IPS DF 4.7 (cell line): ENCODE data around the gene GPSM3.

Experiments
- DNase-seq: peaks from one replicate; pipeline ENCODE4 v3.0.0-alpha.2; 2013; ENCODE audit warnings: low spot score; ENCODE audit errors: extremely low read depth

GPSM3 gene

DNA sequence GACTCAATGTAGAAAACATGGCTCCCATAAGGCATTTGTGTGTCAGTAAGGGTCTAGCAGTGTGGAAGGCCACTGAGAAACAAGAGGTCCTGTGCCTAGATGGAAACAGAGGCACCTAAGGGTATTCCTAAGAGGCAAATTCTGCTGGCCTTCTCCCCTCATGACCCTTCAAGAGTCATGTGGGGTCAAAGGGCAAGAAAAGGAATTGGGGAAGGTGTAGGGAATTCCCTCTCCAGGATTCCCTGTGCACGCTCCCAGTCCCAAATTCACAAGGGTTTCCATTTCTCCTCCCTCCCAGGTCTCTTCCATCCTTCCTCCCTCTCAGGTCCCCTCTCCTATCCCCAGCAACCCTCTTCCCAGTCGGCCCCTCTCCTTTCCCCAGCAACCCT is 17.1 kb downstream of the GPSM3 start:
- DNase-seq = no peak

DNA sequence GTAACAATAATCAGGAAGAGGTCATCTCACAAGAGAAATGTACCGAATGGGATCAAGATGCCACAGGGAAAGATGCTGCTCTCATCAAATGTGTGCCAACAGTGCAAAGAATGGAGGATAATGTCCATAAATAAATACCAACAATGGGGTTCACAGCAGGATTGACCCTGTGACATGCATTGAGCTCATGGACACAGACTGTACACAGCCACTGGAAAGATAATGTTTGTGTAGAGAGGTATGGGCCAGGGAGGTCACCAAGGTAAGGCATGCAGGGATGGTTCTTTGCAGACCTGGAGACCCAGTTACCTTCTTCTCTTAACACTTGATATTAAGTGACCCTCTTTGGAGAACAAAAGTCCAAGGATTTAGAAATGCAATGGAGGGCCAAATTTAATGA is 18.0 kb downstream of the GPSM3 start:
- DNase-seq = no peak

DNA sequence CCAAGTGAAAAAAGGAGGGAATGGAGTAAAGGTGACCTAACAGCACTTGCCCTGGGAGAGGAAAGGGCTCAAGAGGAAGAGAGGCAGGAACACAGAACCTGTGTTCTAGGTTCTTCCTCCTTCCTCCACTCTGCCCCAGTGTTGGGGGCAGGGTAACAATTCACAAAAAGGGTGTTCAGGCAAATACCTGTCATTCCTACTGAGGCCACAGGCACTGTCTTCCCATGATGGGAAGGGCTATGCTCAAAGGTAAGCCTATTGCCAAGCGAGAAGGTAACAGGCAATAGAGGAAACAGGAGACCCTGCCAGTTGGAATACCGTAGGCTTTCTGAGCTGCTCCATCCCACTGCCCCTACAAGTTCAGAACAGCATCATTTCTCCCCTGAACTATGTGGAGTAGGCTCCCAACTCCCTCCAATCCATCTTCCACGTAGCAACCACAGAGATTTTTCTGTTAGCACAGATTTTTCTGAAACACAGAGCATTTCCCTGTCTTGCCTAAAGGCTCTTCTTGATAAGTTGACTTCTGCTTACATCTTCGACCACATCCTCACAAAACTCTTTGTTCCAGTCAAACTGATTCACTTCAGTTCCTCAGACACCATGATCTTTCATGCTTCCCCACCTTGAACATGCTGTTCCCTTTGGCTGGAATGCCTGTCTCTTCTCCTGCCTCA is 19.3 kb downstream of the GPSM3 start:
- no peak for DNase-seq

DNA sequence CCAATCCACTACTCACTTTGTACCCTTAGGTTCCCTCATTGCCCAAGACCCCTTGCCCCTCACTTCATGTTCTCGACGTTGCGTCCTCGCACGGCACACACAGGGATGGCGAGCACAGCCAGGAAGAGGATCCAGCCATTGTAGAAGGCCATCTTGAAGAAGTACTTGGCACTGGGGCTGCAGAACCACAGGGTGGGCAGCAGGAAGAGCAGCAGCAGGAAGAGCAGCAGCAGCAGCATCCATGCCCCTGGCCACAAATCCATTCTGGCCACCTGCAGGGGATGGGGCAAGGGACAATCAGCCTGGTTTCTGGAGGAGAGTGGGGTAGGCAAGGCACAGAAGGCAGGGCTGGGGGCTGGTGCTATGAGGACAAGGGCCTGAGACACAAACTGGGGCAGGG is 21.2 kb downstream of the GPSM3 start:
- DNase-seq = no peak

DNA sequence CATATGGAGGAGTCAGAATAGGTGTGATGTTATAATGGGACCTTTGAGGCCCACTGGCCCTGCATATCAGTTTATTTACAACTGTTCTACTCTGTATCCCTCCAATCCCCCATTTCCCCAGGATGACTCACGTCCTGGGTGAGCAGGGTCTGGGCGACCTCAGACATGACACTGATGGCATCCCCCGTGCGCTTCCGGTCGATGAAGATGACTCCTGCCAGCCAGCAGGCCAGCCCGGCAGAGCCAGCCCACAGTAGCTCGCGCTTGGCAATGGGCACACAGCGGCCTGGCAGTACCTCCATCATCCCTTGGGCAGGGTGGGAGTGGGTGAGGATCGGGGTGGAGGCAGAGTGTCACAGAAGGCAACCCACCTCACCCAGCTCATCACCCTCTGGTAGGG is 22.1 kb downstream of the GPSM3 start:
- no peak for DNase-seq

DNA sequence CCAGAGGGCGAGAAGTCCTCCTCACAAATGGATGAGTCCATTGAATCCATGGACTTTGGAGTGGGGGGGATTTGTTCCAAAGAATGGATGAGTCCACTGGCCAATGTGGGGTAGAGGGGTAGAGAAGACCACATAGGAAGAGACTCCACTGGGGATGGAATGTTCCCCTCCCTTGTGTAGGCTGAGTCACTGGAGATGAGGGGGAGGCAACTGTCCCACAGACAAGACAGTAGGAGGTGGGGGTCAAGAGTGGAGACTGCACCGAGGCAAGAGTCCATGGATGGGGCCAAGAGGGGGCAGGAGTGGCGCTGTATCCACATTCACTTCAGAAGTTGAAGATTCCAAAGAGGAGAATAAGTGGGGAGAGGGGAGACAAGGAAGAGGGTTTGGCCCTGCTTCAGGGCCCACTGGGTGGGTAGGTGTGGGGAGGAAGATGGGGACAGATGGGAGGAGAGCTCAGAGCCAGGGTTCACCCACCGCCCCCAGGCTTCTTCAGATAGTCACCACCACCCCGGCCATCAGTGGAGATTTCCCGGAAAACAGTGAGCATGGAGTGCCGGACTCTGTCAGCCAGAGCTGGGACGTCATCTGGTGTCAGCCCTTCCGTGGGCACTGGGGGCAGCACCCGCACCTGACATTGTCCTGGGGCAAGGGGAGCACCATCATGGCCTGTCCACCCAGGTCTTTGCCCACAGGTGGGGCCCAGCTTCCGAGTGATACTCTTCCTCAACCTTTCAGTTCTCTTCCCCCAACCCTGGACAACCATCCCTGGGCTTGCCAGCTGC is 23.4 kb downstream of the GPSM3 start:
- DNase-seq = no peak

DNA sequence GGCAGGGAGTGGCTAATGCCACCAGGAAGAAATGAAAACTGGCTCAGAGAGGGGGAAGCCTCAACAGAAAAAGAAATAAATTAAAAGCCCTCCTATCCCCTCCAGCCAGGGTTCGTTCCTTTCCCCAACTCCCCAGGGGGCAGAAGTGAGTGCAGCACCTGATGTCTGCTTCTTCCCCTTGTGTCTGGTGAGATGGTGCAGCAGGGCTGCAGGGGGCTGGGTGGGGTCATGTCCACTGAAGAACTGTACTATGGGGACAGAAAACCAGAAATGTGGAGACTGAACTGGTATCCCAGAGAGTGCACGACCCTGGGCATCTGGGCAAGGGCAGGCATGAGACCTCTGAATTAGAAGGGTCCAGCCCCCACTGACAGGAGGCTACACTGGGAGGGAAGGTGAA is 24.1 kb downstream of the GPSM3 start:
- no peak for DNase-seq

DNA sequence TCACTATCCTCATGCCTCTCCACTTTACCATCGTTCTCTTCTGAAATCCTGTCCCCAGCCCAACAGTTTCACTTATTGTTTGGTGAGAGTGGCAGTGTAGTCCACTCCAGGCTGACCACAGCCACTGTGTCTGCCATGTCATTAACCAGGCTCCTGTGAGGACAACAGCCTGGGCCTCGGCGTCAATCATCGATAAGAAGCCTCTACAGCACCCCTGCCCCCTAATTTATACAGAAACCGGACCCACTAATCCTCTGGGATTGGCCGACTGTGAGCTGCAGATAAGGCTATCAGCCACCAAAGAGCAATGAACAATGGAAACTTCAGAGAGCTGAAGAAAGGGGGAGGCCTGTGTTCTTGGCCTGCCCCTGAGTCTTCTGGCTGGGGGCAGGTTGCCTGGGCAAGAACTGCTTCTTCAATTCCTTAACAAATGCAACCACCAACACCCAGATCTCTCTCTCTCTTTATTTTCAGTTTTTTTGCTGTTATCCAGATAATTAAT is 24.6 kb downstream of the GPSM3 start:
- no peak for DNase-seq

DNA sequence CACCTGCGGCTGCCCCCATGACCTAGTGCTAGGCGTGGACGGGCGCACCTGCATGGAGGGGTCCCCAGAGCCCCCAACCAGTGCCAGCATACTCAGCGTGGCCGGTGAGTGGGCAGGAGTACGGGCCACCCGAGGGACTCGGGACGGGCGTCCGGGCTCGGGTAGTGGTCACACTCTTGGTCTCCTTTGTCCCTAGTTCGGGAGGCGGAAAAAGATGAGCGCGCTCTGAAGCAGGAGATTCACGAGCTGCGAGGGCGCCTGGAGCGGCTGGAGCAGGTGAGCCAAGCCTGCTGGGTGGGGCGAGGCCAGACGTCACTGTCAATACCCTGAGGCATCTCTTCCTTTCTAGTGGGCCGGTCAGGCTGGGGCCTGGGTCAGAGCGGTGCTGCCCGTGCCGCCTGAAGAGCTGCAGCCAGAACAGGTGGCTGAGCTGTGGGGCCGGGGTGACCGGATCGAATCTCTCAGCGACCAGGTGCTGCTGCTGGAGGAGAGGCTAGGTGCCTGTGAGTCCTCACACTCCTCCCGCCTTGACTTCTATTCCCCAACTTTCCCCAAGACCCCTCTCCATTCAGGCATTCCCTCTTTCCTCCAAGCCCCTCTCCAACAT is 25.2 kb downstream of the GPSM3 start:
- no peak for DNase-seq

DNA sequence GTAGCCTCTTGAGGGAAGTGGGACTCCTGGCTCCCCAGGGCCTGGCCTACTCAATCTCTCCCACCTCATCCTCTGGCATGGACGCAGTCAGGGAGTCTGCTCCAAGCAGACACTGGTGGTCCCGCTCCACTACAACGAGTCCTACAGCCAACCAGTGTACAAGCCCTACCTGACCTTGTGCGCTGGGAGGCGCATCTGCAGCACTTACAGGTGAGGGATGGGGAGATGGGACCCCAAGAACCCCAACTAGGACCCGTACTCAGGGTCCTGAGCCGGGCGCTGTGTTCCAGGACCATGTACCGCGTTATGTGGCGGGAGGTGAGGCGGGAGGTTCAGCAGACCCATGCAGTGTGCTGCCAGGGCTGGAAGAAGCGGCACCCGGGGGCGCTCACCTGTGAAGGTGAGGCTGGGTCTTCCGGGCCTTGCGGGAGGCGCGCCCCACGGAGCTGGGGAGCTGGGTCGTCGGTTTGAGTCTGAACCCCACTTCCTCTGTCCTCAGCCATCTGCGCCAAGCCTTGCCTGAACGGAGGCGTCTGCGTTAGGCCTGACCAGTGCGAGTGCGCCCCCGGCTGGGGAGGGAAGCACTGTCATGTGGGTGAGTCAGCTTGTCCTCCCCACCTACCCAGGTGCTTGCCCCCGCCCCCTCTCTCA is 25.9 kb downstream of the GPSM3 start:
- no peak for DNase-seq

DNA sequence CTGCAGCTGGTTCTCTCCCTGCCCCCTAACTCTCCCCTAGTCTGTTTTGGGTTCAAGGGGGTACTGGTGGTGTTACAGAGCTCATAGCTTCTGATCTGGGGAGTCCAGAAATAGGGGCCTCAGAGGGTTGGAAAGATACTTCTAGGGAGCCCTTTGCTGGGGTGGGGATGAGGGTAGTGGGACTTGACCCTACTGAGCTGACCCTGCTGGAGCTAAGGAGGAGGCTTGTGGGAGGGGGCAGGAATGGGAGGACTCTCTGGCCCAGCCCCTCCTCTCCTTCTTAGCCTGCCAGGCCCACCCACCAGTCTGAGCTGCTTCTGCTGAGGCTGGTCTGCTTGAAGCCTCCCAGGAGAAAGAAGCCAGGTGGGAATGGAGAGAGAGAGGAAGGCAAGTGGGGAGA is 28.1 kb downstream of the GPSM3 start, which contains the start of gene EGFL8:
Gene EGFL8 (plus strand): TSS at position 301 of the 400 bp plus-strand sequence. CDS start 1,571 bp downstream, outside the sequence.
- DNase-seq = no peak

DNA sequence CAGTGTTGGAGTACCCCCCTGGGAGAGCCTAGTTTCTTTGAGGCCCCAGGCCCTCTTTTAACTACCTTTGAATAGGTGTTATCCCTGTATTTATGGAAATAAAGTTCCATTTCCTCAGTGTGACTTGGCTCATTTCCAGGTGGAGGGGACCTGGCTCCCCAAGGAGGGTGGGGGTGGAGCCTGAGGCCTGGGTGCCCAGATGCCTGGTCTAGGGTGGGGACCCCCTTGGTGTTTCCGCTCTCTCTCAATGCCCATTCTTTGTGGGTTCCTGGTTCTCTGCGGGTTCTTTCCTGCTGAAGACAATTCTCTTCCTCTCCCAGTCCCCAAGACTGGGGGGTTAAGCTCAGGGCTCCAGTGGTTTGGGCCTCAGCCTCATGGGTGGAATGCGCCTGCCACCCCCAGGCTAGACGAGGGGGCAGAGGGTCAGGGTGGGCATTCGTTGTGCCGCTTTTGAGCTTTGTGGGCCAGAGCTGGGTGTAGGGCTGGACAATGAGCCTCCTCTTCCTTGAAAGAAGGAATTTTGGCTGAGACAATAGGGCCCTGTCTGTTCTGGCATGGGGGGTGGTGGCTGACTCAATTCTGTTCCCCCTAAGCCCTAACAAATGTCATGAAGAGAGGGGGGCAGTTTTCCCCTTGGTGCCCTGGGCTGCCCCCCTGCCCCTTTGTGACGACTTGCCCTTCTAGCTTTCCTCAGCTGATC is 28.7 kb downstream of the GPSM3 start:
- no peak for DNase-seq

DNA sequence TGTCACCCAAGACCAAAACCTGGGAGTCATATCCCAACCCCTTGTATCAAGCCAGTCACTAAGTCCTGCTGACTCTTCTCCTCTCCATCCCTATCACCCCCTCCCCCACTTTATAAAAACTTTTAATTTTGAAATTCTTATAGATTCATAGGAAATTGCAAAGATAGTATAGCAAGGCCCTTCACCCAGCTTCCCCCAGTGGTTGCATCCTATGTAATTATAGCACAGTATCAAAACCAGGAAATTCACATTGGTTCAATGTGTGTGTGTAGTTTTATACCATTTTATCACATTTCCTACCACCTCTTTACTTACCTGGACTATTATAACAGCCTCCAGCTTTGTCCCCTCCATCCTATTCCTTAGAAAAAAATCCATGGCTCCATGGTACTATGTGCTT is 34.4 kb downstream of the GPSM3 start:
- no peak for DNase-seq

DNA sequence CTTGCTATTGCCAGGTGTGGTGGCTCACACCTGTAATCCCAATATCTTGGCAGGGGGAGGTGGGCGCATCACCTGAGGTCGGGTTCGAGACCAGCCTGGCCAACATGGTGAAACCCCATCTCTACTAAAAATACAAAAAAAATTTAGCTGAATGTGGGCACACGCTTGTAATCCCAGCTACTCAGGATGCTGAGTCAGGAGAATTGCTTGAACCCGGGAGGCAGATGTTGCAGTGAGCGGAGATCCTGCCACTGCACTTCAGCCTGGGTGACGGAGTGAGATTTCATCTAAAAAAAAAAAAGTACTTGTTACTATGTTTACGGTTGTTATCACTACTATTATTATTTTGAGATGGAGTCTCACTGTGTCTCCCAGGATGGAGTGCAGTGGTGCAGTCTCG is 35.6 kb downstream of the GPSM3 start:
- DNase-seq = no peak

DNA sequence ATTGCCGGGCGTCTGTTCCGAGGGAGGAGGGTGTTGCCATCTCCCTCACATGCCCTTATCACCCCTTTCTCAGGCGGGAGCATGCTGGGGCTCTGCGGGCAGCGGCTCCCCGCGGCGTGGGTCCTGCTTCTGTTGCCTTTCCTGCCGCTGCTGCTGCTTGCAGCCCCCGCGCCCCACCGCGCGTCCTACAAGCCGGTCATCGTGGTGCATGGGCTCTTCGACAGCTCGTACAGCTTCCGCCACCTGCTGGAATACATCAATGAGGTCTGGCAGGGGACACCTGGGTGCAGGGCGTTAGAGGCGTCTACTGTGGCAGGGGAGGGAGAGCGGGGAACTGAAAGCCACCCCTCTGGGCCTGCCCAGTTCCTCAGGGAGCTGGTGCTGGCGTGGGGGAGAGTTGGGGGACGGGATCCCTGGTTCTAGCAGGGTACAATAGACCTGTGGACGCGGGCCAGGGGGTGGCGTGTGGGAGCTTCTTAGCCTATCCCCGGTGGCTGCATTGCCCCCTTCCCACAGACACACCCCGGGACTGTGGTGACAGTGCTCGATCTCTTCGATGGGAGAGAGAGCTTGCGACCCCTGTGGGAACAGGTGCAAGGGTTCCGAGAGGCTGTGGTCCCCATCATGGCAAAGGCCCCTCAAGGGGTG is 37.8 kb downstream of the GPSM3 start:
- DNase-seq = no peak

DNA sequence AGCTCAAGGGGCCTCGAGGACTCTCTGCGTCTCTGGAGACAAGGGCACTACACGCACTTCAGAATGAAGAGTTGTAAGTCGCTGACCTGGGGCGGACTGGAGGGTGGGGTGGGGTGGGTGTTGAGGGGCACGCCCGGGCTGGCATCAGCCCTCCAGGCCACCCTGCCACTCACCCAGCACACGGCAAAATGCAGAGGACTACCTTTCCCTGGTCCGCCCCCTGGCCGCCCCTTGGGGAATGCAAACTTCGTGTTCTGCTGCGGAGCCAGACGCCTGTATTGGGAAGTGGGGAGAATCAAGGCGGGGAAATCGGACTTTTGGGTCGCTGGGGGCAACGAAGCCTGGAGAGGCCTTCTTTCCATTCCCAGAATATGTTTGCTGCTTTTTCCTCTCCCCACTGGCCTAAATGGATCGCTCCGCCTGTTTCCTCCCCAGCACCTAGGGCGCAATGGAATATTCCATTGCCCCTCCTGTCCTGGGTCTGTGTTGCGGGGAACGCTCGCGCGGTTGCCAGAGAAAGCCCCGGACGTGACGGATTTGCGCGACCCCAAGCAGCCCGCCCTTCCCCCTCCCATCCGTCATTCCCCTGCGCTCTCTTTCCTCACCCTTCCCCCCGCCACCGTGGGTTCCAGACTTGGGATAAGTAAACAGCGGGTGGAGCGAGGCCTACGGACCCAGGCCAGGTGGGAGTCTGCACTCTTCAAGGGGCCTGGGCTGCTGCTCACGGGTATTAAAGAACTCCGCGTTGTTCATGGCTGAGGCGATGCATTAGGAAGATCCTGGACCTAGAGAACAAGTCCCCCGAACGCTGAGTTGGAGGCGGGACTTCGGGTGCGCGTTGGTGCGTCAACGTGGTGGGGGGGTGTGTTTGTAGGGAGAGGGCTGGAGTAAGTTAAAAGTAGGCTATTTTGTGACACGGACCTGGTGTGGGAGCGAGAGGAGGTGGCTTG is 38.6 kb downstream of the GPSM3 start, which contains the start of gene PPT2:
Gene PPT2 (plus strand): TSS at position 578 of the 950 bp plus-strand sequence. CDS start 454 bp downstream, outside the sequence.
- no peak for DNase-seq

DNA sequence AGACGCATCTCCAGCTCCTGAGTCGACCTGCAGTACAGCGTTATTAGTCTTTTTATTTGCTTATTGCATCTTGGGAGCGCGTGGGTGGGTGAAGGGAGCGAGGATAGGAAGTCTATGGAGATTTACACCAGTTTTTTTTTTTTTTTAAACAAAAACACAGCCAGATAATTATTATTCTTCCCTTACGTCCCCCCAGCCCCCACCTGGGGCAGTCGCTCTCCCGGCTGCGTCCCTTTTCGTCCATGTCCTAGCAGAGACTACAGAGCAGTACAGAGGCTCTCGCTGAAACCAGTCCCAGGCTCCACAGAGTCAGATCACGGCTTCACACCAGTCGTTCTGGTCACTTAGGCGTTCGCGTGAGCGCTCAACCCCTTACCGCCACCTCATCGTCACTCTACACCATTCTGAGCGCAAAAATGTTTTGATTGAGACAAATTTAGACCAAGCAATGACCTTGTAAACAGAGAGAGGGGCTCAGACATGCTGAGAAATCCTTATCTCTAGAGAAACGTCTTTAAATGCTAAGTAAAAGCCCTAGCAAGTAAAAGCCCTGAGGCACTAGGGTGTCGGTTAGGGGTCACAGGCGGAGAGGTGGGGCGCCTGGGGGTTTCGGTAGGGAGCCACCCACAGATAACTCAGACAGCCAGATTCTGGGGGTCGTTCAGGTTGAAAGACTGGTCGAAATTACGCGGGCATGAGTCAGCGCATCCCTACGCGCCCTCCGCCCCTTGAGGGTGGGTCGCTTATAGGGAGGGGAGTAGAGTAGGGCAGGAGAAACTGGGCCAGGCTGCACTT is 39.5 kb downstream of the GPSM3 start:
- no peak for DNase-seq

DNA sequence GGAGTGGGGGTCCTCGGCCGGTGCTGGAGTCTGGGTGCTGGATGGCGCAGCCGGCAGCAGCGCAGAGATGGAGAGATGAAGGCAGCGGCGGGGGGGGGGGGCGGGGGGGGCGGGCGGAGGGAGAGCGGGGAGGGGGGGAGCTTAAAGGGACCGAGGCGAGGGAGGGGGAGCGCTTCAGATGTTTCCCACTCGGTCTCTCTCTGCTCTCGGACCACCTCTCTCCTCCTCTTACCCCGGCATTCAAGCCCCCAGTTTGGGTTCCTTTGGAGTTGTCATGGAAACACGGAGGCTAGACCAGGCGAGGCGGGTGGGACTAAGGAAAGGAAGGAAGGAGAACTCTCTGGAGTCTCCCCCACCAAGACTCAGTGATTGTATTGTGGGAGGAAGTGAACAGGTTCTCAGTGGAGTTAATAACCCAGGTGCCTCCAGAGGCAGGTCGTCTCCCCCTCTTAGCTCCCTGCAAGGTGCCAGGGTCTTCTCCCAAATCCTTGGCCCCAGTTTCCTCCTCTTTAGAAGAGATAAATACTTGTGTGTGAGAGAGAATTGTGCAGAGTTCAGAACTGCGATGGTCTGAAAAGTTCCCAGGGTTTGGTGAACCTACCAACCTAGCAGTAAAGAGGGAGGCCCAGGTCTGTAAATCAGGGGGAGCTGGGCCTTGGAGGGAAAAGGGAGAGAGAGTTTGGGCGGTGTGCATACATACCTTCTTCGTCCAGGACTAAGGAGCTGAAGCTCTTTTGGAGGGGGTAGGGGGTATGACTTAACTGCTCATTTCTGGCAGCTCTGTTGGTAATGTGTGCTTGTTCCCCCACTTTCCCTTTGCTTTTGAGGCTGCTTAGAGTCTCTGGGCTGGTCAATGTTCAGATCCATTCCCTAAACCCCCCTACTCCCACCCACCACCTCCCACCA is 40.3 kb downstream of the GPSM3 start, which contains the start of gene PRRT1:
Gene PRRT1 (minus strand): TSS at position 77 of the 906 bp plus-strand sequence. CDS start 112 bp downstream, outside the sequence.
- no peak for DNase-seq
